B cell (primary cell): ENCODE results near the gene PLA2G4D.

ENCODE experiments used
- EZH2 ChIP-seq: IDR thresholded peaks from 2 replicates; pipeline ENCODE4 v1.6.1; 2012; ENCODE audit warnings: borderline replicate concordance, low read depth, mild to moderate bottlenecking, moderate library complexity, low read length; ENCODE audit not compliant: insufficient read depth, poor library complexity, severe bottlenecking
- TF ChIP-seq, protein P1 (sequence below): fragments of 200-600 bp; IDR thresholded peaks from one replicate; pipeline ENCODE4 v1.8.0; 2022; ENCODE audit warnings: antibody characterized with exemption, mild to moderate bottlenecking

DNA sequence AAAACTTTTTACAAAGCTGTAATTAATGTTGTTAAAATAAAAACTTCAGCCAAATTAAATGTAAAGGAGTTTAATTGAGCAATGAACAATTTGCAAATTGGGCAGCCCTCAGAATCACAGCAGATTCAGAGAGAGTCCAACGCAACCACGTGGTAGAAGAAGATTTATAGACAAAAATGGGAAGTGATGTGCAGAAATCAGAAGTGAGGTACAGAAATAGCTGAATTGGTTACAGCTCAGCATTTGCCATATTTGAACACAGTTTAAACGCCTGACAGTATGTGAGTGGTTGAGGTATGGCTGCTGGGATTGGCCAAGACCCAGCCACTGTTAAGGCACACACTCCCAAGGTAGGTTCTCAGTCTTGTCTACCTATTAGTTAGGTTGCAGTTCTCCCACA lies 14.4 kb upstream of the PLA2G4D start:
- TF ChIP-seq, protein P1, sequence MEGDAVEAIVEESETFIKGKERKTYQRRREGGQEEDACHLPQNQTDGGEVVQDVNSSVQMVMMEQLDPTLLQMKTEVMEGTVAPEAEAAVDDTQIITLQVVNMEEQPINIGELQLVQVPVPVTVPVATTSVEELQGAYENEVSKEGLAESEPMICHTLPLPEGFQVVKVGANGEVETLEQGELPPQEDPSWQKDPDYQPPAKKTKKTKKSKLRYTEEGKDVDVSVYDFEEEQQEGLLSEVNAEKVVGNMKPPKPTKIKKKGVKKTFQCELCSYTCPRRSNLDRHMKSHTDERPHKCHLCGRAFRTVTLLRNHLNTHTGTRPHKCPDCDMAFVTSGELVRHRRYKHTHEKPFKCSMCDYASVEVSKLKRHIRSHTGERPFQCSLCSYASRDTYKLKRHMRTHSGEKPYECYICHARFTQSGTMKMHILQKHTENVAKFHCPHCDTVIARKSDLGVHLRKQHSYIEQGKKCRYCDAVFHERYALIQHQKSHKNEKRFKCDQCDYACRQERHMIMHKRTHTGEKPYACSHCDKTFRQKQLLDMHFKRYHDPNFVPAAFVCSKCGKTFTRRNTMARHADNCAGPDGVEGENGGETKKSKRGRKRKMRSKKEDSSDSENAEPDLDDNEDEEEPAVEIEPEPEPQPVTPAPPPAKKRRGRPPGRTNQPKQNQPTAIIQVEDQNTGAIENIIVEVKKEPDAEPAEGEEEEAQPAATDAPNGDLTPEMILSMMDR, result no peak
- no peak for TF ChIP-seq EZH2
